K562 (cell line): ENCODE results near the gene TMOD3. TPM values are rescaled to one million over a fixed set of nuclear protein-coding genes. Genes with fewer than 3 reads are reported as not detected.

ENCODE experiments used
- BHLHE40 ChIP-seq: IDR thresholded peaks from 2 replicates; pipeline ENCODE4 v1.6.1; 2011; ENCODE audit warnings: low read length, improper control_type of control experiment
- CLOCK ChIP-seq: fragments of 250-450 bp; sonication (Bioruptor Pico); IDR thresholded peaks from 2 replicates; pipeline ENCODE4 v1.4.0; 2020; ENCODE audit warnings: mild to moderate bottlenecking, moderate library complexity, borderline replicate concordance
- COPS2 ChIP-seq: fragments of 450-650 bp; conservative IDR thresholded peaks from 2 replicates; pipeline ENCODE4 v1.6.1; 2016; ENCODE audit warnings: mild to moderate bottlenecking, moderate library complexity
- E2F3 ChIP-seq: fragments of 250-450 bp; sonication (Bioruptor Pico); IDR thresholded peaks from 2 replicates; pipeline ENCODE4 v1.4.0; 2020; ENCODE audit warnings: mild to moderate bottlenecking
- EP400 ChIP-seq: fragments of 450-650 bp; IDR thresholded peaks from 2 replicates; pipeline ENCODE4 v1.6.1; 2017; ENCODE audit warnings: antibody characterized with exemption, mild to moderate bottlenecking, moderate library complexity
- FOXM1 ChIP-seq, 2 experiments: fragments of 450-650 bp in 1 of 2; sonication (generic) in 1 of 2; formaldehyde crosslinking in 1 of 2; IDR thresholded peaks; 2 replicates each; pipeline versions ENCODE4 v1.6.1 to v1.9.0; 2017 to 2022; ENCODE audit warnings: low read depth in 2 of 2, mild to moderate bottlenecking in 2 of 2, missing genetic modification reagents in 1 of 2, moderate library complexity in 1 of 2
- HEY1 ChIP-seq: fragments of 250-450 bp; sonication (Bioruptor Pico); IDR thresholded peaks from 2 replicates; pipeline ENCODE4 v1.5.0; 2020; ENCODE audit warnings: mild to moderate bottlenecking, moderate library complexity, borderline replicate concordance
- HMGN3 ChIP-seq: IDR thresholded peaks from 2 replicates; pipeline ENCODE4 v1.6.1; 2011; ENCODE audit warnings: borderline replicate concordance, low read depth, mild to moderate bottlenecking, mixed read lengths, low read length; ENCODE audit not compliant: insufficient read length; ENCODE audit errors: extremely low read depth
- HNRNPLL ChIP-seq: fragments of 200-400 bp; formaldehyde crosslinking; IDR thresholded peaks from 2 replicates; pipeline ENCODE4 v1.6.1; 2017; ENCODE audit warnings: low read length, low read depth, mild to moderate bottlenecking; ENCODE audit not compliant: poor library complexity, severe bottlenecking
- KLF1 ChIP-seq: fragments of 450-650 bp; IDR thresholded peaks from 2 replicates; pipeline ENCODE4 v1.6.1; 2016; ENCODE audit warnings: missing genetic modification characterization, missing compliant biosample characterization
- MITF ChIP-seq: IDR thresholded peaks from 2 replicates; pipeline ENCODE4 v1.6.1; 2014; ENCODE audit warnings: antibody characterized with exemption
- NCOA1 ChIP-seq: fragments of 450-650 bp; IDR thresholded peaks from 2 replicates; pipeline ENCODE4 v1.6.1; 2016; ENCODE audit warnings: low read depth
- PML ChIP-seq: IDR thresholded peaks from 2 replicates; pipeline ENCODE4 v1.6.1; 2012; ENCODE audit warnings: low read length, inconsistent platforms
- POU5F1 ChIP-seq: fragments of 150-350 bp; IDR thresholded peaks from 2 replicates; pipeline ENCODE4 v1.6.1; 2014; ENCODE audit warnings: borderline replicate concordance, low read length, low read depth, mild to moderate bottlenecking; ENCODE audit not compliant: partially characterized antibody
- SMAD4 ChIP-seq: fragments of 250-450 bp; sonication (Bioruptor Pico); conservative IDR thresholded peaks from 2 replicates; pipeline ENCODE4 v1.8.0; 2021; ENCODE audit warnings: inconsistent platforms, mild to moderate bottlenecking, moderate library complexity
- ZFPM2 ChIP-seq: fragments of 250-450 bp; sonication (Bioruptor Pico); IDR thresholded peaks from 2 replicates; pipeline ENCODE4 v1.5.1; 2022; ENCODE audit warnings: mild to moderate bottlenecking
- ZNF398 ChIP-seq: fragments of 250-450 bp; sonication (Bioruptor Pico); IDR thresholded peaks from 2 replicates; pipeline ENCODE4 v1.8.0; 2021; ENCODE audit warnings: moderate library complexity, mild to moderate bottlenecking, inconsistent platforms
- ZZZ3 ChIP-seq: fragments of 450-650 bp; IDR thresholded peaks from 2 replicates; pipeline ENCODE4 v1.6.1; 2016; ENCODE audit warnings: antibody characterized with exemption, mild to moderate bottlenecking, moderate library complexity
- polyA plus RNA-seq, 8 experiments: library from polyadenylated mRNA; depleted of rRNA in 4 of 8; stranded (reverse) in 5 of 8; unstranded in 3 of 8; fragments of >200 nt; fragmentation: Nextera tagmentation in 2 of 8; fragmentation: Illumina TruSeq in 1 of 8; extraction: Ambion mirVana in 2 of 8; extraction: Trizol in 1 of 8; gene quantifications; 2 replicates each; pipeline versions ENCODE4 v1.2.1 to v1.2.3, GENCODE V29; 2011 to 2014; ENCODE audit warnings: inconsistent platforms in 1 of 8, missing spikeins in 1 of 8
- total RNA-seq, 7 experiments: library from RNA; depleted of rRNA in 6 of 7; stranded (reverse); fragments of >200 nt in 6 of 7; fragmentation: Illumina TruSeq in 2 of 7; extraction: Trizol in 2 of 7; gene quantifications; 2 replicates each; pipeline versions ENCODE4 v1.2.1 to v1.2.3, GENCODE V29; 2011 to 2021; ENCODE audit warnings: low replicate concordance in 1 of 7
- TF ChIP-seq, protein P1 (sequence below): fragments of 200-800 bp; sonication (Bioruptor generic); IDR thresholded peaks from 2 replicates; pipeline ENCODE4 v1.6.1; 2017; ENCODE audit warnings: missing genetic modification characterization, missing compliant biosample characterization

TMOD3 gene
- total and polyA plus RNA-seq, 9 of the 15 experiments (the other 6 are each of a cell fraction or from before 2014, with no cell fraction given), result 6.8 to 45.0 (median 30.9) TPM

DNA sequence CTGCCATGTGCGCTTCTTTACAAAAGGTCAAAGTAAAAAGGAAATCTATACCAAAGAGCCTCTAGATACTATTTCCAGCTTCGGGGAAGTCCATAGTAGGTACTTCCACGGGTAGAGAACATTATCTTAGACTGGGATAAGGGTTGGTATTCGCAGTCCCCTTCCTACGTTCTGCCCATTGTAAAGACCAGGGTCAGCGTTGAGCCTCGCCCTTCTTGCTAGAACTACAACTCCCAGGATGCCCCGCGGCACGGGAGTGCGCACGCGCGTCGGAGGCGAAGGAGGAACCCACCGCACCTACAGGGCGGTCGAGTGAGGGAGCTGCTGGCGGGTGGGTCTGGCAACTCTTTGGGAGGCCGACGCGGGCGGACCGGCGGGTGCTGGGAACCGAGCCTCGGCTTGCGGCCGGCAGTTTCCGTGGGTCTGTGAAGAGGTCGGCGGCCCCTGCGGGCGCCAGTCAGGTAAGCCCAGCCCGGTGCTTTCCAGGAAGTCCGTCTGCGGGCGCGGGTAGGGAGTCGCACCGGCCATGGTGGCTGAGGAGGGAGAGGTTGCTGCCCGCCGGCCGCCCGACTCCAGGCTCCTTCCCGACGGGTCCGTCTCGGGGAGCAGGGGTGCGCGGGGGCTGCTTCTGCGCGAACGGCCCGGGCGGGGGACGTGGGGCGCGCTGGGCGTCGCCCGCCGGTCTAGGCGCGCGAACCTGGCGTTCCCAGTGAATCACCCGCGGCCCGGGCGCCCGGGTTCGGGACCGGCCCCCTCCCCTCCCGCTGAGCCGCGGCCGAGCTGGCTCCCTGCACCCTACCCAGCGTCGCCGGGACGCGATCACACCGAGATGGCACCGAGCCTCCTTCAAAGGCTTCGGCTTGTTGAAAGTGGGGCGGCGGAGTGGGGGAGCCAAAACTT, at the start of gene TMOD3 (continued):
- TF ChIP-seq POU5F1 (no peak), SMAD4 (CRISPR knock-in tag) (peak; percentile 79), BHLHE40 (0 out of 2 replicates have a peak, but pooled peaks have one; percentile 20), ZFPM2 (no peak), E2F3 (CRISPR knock-in tag) (no peak; the same call in 1 of the 2 replicates), MITF (no peak), HNRNPLL (peak; percentile 24), KLF1 (tag) (no peak; the same call in 1 of the 2 replicates), HEY1 (CRISPR knock-in tag) (no peak), HMGN3 (peak; percentile 61), ZZZ3 (no peak), CLOCK (CRISPR knock-in tag) (no peak), ZNF398 (CRISPR knock-in tag) (no peak), EP400 (peak; percentile 52; the same call in 1 of the 2 replicates), FOXM1 (IDR thresholded peaks at IDR 0.05; ENCODE audit: low read depth) (no peak), FOXM1 (CRISPR knock-in tag; IDR thresholded peaks at IDR 0.05; ENCODE audit: low read depth) (no peak), COPS2 (no peak), PML (peak; percentile 68; the same call in 1 of the 2 replicates), NCOA1 (no peak)
- TF ChIP-seq, protein P1, sequence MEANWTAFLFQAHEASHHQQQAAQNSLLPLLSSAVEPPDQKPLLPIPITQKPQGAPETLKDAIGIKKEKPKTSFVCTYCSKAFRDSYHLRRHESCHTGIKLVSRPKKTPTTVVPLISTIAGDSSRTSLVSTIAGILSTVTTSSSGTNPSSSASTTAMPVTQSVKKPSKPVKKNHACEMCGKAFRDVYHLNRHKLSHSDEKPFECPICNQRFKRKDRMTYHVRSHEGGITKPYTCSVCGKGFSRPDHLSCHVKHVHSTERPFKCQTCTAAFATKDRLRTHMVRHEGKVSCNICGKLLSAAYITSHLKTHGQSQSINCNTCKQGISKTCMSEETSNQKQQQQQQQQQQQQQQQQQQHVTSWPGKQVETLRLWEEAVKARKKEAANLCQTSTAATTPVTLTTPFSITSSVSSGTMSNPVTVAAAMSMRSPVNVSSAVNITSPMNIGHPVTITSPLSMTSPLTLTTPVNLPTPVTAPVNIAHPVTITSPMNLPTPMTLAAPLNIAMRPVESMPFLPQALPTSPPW (CRISPR knock-in tag), result peak; percentile 71
